SW480 (cell line): Measurements from ENCODE around the gene ZFPM1.

Experiments used
- DNase-seq: peaks from one replicate; pipeline ENCODE4 v3.0.0-alpha.2; 2016; ENCODE audit warnings: low spot score

Gene ZFPM1

DNA sequence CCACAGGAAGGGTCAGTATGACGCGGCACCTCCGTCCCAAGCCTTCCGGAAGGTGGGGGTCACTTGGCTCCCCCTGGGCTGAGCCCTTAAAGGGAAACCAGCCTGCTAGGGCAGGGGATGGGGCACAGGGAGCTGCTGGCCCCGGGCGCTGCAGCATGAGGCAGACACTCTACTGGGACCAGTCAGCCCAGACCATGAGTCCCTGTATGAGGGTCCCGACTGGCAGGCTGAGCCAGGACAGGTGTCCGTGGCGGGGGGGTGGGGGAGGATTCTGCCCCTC is 73.8 kb downstream of the ZFPM1 start:
- DNase-seq: no peak

DNA sequence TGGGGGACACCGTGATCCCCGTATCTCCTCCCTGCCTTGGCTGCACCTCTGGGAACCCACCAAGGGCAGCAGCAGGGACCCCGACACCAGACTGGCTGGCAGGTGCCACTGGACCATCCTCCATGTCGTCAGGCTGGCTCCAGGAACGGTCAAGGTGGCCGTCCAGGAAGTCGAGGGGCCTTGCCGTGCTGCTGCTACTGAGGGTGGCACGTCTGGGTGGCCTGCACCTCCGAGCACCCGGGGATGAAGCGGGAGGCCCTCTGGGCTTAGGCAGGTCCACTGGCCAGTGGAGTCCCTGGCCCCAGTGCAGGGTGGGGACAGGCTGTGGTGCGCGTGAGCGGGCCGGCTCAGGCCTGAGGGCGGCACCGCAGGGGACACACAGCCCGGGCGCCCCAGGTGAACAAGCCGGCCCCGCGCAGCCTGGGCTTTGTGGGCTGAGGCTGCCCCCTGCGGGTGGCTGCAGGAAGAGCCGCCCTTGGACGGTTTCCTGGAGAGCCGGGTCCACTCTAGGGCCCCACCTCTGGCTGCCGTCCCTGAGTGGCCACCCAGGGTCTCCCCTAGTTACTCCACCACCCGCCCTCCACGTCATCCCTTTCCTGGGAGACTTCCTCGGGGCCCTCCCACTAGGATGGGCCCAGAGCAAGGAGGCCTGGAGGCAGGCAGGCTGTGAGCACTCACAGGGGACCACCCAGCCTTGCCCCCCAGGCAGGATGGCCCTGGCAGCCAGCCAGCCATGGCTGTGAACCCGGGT is 74.3 kb downstream of the ZFPM1 start:
- no peak for DNase-seq

DNA sequence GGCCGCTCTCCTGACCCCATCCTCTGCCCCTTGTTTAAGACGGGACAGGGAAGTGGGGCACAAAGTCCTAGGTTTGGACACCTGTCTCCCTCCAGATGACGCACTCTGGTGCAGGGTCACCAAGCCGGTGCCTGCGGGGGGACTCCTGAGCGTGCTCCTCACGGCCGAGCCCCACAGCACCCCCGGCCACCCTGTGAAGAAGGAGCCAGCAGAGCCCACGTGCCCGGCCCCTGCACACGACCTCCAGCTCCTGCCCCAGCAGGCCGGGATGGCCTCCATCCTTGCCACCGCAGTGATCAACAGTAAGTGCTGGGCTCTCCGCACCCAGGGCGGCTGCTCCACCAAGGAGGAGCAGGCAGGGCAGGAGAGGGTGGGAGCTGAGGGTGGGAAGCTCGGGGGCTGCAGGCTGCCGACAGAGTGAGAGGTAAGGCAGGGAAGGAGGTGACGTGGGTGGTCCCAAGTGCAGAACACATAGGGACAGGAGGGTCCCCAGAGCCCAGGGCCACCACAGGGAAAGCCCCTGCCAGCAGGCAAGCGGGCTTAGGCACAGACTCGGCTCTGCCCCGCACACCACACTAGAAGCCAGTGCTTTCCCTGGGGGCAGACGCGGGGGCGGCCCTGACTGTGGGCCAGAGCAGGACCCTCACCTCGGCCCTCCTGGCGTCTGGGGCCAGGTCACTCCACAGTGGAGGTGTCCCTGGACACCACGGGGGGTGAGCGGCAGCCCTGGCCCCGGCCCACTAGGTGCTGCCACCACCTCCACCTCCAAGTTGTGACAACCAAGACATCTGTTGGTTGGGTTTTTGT is 75.1 kb downstream of the ZFPM1 start:
- DNase-seq: no peak

DNA sequence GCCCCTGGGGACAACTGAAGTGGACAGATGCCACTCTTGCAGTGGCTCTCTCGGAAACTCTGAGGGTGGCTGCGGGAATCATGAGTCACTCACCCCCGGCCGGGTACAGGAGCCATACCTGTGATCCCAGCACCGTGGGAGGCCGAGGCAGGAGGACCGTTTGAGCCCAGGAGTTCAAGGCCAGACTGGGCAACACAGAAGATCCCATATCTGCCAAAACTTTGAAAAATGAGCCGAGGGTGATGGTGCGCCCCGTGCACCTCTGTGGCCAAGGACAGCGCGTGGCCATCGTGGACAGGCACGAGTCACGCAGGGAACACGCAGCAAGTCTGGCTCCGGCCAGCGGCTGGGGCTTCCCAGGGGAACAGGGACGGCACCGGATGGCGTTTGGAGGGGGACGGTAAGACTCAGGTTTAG is 75.8 kb downstream of the ZFPM1 start:
- DNase-seq: no peak

DNA sequence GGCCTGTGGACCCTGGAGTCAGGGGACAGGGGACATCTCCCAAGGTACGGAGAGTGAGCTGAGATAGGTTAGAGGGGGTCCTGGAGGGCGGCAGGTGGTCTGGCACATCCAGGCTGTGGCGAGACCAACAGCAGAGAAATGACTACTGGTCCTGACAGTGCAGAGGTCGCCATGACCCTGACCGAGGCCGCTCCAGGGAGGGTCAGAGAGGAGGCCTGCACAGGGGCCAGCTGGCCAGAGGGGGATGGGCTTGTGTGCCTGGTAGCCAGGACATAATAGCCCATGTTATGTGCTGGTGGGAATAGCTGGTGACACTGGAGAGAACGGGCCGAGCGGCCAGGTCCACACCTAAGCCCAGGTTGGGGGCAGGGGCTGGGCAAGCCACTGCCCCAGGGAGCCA is 76.5 kb downstream of the ZFPM1 start:
- DNase-seq: no peak

DNA sequence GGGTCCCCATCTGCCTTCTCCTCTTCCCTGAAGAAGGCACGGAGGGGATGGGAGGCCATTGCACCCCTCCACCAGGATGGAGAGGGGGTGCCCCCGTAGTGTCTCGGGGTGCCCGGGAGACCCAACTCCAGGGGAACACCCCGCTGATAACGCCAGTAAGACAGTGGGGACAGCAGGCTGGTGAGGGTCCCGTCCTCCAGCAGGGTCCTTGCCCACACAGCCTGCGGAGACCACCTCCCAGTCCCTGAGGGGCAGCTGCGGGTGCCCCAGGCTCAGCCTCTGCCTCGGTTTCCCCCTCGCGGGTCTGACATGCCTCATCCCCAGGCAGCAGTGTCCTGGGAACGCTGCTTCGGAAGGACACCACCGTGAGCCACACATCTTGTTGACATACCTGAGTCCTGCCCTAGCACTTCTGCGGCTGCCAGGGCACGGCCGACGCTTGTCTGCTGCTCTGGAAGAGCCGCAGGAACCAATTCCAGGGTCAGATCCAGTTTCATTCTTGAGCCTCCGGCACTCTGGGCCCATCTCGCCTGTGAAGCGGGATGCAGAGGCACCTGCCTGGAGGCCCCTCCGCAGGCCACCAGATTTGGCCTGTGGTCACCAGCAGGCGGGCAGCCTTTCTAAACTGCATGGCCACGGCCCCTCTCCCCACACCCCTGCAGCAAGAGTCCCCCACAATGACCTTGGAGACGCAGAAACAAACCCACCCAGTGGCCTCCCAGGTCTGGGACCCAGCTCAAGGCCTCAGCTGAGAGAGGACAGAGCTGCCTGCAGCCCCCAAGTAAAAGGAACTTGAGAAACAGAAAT is 77.2 kb downstream of the ZFPM1 start:
- DNase-seq: no peak

DNA sequence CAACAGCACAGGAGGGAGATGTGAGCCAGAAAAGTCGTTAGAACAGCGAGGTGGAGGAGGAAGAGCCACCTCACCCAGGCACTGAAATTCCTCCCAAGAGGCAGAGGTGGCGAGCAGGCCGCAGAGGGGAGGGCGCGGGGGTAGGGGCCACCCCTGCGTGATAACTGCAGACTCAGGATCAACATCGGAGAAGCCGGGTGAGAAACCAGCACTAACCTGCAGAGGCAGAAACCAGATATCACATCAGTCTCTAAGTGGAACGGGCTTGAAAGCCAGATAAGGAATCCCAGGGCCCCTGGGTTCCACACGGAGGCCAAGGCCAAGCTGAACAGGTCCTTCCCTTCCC is 77.8 kb downstream of the ZFPM1 start:
- DNase-seq: no peak

DNA sequence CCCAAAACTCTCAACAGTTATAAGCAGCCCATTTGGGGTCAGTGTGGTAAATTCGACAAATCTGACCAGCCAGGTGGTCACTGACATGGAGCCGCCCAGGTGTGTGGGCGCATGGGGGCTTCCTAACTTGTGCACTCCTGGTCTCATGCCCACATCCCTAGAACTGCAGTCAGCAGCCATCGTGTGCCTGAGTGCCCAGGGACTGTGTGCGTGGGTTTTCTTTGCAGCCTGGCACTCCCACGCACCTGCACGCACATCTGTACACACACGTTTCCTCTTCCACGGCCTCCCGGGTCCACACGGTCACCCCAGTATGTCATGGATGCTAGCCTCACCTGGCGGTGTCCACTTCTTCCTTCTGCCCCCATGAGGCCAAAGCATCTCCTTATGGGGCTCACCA is 78.3 kb downstream of the ZFPM1 start:
- no peak for DNase-seq

DNA sequence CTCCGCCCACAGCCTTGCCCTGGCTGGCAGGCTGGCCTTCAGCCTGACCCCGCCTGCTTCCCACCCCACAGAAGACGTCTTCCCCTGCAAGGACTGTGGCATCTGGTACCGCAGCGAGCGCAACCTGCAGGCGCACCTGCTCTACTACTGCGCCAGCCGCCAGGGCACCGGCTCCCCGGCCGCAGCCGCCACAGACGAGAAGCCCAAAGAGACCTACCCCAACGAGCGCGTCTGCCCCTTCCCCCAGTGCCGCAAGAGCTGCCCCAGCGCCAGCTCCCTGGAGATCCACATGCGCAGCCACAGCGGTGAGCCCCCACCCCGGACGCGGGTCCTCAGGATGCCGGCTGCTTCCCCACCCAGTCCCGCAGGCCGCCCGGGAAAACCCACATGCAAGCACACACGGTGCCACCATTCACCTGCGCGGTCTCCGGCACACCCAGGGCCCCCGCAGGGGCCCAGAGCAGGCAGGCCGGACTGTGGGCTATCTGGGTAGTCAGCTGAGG is 78.9 kb downstream of the ZFPM1 start:
- no peak for DNase-seq

DNA sequence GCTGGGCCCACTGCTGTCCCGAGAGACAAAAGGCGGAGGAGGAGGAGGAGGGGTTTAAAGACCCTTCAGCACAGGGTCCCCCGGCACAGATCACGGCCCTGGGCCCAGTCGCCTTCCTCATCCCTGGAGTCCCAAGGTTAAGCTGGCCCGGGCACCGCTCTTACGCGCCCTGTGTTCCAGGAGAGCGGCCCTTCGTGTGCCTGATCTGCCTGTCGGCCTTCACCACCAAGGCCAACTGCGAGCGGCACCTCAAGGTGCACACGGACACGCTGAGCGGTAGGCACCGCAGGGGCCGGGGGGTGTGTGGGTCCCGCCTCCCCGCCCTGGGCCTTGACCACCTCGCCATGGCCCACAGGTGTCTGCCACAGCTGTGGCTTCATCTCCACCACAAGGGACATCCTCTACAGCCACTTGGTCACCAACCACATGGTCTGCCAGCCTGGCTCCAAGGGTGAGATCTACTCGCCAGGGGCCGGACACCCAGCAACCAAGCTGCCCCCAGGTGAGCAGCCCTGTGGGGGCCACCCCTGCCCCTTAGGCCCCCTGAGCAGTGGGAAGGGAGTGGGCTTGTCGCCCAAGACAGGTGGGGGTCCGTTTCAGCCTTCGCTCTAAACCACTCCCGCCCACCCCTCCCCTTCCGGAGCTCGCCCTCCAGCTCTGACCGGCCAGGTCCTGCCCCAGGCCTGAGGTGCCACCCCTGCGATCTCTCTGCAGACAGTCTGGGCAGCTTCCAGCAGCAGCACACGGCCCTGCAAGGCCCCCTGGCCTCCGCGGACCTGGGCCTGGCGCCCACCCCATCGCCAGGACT is 79.6 kb downstream of the ZFPM1 start:
- no peak for DNase-seq

DNA sequence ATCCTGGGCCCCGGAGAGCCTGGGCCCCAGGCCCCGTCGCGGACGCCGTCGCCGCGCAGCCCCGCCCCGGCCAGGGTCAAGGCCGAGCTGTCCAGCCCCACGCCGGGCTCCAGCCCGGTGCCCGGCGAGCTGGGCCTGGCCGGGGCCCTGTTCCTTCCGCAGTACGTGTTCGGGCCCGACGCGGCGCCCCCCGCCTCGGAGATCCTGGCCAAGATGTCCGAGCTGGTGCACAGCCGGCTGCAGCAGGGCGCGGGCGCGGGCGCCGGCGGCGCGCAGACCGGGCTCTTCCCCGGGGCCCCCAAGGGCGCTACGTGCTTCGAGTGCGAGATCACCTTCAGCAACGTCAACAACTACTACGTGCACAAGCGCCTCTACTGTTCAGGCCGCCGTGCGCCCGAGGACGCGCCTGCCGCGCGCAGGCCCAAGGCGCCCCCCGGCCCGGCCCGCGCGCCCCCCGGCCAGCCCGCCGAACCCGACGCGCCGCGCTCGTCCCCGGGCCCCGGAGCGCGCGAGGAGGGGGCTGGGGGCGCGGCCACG is 80.4 kb downstream of the ZFPM1 start:
- DNase-seq: no peak

DNA sequence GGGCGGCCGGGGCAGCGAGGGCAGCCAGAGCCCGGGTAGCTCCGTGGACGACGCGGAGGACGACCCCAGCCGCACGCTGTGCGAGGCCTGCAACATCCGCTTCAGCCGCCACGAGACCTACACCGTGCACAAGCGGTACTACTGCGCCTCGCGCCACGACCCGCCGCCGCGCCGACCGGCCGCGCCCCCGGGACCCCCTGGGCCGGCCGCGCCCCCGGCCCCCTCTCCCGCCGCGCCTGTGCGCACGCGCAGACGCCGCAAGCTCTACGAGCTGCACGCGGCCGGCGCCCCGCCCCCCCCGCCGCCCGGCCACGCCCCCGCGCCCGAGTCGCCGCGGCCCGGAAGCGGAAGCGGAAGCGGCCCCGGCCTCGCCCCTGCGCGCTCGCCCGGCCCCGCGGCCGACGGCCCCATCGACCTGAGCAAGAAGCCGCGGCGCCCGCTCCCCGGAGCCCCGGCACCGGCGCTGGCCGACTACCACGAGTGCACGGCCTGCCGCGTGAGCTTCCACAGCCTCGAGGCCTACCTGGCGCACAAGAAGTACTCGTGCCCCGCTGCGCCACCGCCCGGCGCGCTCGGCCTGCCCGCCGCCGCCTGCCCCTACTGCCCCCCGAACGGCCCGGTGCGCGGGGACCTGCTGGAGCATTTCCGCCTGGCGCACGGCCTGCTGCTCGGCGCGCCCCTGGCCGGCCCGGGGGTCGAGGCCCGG is 81.0 kb downstream of the ZFPM1 start:
- no peak for DNase-seq

DNA sequence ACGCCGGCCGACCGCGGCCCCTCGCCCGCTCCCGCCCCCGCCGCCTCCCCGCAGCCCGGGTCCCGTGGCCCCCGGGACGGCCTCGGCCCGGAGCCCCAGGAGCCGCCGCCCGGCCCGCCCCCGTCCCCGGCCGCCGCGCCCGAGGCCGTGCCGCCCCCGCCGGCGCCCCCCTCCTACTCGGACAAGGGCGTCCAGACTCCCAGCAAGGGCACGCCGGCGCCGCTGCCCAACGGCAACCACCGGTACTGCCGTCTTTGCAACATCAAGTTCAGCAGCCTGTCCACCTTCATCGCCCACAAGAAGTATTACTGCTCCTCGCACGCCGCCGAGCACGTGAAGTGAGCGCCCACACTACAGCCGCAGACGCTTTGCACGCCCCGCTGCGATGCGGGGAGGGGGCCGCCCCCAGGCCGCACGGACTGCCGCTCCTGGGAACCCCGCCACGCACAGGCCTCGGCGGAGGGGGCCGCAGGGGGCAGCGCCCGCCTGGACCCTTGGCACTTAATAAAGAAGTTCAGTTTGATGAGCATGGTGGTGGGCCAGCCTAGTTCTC is 81.6 kb downstream of the ZFPM1 start:
- no peak for DNase-seq

DNA sequence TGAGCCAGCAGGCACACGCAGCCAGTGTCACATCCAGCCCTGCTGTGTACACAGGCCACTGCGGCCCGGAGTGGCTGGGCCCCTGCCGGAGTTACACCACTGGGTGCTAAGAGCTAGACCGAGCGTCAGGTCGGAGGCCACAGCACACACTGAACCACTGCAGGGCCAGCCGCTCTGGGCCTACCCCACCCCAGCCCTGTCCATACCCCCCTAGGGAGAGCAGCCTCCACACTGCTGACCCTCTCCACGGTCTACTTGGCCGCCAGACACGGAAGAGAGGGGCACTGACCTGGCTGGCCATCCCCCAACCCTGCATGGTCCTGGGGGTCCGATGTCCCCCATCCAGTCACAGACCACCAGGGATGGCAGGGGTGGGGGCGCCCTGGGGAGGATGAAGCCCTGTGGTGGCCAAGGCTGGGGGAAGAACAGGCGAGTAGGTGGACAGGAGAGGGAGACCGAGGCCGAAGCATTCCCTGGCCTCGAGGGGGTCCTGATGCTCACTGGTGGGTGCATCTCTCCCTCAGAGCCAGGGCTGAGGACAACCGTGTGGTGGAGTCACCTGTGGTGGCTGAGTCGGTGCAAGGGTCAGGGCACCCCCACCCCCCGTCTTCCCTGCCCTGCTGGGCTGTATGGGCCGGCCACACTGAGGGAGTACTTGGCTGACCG is 82.2 kb downstream of the ZFPM1 start:
- no peak for DNase-seq

DNA sequence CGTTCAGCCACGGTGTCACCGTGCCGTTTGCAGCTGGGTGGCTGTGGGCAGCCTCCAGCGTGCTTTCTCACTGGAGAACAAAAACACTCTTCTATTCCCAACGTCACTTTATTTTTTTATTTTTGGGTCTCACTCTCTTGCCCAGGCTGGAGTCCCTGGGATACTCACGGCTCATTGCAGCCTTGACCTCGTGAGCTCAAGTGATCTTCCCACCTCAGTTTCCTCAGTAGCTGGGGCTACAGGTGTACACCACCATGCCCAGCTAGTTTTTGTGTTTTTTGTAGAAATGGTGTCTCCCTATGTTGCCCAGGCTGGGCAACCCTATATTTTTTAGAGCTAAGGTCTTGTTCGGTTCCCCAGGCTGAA is 82.8 kb downstream of the ZFPM1 start:
- no peak for DNase-seq

DNA sequence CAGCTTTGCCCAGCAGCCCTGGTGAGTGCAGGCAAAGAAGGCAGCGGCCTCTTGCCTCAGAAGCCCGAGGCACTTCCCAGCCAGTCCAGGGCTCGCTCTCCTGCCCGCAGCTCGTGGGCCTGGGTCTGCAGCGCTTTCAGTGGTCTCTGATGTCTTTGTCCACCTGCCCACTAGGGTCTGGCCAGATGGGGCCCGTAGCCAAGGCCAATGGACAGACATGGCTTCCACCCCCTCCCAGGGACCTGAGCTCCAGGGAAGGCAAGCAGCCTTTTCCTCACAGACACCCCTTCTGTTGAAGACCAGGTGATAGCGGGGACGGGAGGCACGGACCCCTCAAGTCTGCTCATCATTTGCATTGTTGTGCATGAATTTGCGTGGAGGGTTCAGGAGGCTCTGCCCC is 83.4 kb downstream of the ZFPM1 start:
- DNase-seq: no peak

DNA sequence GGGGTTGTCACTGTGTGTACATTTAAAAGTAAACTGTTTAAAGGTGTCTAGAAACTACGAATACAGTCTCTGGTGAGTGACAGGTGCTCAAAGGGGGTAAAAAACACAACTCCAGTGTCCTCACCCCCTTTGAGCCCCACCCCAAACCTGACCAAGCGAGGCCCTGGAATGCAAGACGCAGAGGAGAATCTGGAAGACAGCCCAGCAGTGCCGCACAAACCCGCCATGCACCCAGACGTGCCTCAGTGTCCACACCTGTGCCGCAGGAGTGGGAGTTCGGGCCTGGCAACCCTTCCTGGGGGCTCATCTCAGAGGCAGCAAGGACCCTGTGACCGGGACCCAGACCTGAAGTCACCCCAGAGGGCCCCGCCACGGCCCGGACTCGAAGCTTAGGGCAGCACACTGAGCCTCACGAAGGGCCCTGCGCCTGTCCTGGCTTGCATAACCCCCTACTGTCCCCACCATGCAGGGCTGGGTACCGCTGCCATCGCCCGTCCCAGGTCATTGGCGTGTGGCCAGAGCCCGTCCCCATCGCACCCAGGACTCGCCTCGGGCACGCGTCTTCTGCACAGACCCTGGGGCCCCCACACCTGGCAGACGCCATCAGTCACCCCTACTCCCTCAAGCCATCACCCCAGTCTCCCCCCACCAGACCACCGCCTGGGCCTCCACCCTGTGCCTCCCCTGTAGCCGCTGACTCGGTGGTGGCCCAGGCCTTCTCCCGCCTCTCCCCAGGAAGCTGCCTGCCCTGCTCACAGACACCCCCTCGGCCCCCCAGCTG is 84.1 kb downstream of the ZFPM1 start:
- DNase-seq: no peak

DNA sequence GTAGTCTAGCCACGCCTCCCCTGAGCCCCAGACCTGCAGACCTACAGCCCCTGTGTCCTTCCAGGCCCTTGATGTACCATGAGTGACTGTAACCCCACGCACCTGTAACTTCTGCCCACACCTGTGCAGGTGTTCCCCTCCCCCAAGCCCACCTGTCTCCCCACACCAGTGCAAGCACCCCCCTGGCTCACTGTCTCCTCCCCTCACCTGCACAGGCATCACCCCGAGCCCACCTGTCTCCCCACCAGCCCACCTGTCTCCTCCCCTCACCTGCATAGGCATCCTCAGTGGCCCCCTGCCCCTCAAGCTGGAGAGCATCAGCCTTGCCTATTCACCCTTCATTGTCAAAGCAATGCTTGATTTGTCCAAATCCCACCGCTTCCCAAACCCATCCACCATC is 84.8 kb downstream of the ZFPM1 start:
- no peak for DNase-seq

DNA sequence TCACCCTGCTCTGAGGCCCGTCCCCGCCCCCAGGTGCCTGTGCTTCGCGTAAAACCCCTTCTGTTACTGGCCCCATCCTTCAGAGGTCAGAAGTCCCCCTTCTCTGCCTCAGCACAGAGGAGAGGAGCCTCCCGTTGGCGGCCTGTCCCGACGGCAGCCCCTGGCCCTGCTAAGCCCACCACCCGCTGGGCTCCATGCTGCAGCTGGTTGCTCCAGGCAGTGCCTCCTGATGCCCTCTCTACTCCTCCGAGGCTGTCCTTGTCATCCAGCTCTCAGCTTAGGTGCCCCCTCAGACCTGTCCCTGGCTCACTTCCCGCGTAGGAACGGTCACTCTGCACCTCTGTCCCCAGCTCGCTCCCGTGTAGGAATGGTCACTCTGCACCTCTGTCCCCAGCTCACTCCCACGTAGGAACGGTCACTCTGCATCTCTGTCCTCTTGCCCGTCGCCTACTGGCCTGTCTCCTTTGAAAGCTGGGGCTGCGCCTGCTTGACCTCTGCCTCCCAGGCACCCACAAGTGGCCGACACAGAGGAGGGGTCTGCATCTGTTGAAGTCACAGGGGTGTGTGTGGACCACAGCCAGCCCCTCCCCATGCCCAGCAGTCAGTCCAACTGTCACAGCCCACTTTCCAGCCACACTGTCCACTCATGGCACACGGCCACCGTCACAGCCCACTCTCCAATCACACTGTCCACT is 85.4 kb downstream of the ZFPM1 start:
- DNase-seq: no peak
